SH-SY5Y (cell line): ENCODE measurements around the gene MIER1.

Experiments used
- GATA2 ChIP-seq: IDR thresholded peaks from 2 replicates; pipeline ENCODE4 v1.6.1; 2011; ENCODE audit warnings: mild to moderate bottlenecking, low read depth, low read length
- GATA3 ChIP-seq: IDR thresholded peaks from 2 replicates; pipeline ENCODE4 v1.6.1; 2011; ENCODE audit warnings: low read depth, mild to moderate bottlenecking, low read length, moderate library complexity

DNA sequence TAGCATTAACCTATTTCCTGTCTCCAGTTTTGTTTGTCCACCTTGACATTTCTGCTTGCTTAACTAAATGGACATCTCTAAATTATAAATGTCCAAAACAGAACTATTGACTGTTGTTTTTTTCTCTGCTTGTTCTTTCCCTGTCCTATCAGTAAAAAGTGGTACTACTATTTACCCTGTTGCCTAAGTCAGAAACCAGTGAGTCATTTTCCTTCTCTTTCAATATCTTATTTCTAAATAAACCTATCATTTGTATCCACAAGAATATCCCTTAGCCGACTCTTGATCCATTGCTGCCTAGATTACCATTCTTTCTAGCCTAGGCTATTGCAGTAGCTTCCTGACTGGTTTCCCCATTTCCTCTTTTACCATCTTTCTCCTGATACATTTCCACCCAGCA, 22.5 kb downstream of the MIER1 start:
- TF ChIP-seq GATA2 = no peak
- TF ChIP-seq GATA3 = no peak
